GM12872 (cell line): ENCODE results near the gene NEO1.

ENCODE experiments used
- TF ChIP-seq, protein P1 (sequence below): IDR thresholded peaks from 3 replicates; pipeline ENCODE4 v1.5.1; 2011; ENCODE audit warnings: low read depth, mild to moderate bottlenecking, low read length, moderate library complexity; ENCODE audit not compliant: insufficient read depth

NEO1 gene

DNA sequence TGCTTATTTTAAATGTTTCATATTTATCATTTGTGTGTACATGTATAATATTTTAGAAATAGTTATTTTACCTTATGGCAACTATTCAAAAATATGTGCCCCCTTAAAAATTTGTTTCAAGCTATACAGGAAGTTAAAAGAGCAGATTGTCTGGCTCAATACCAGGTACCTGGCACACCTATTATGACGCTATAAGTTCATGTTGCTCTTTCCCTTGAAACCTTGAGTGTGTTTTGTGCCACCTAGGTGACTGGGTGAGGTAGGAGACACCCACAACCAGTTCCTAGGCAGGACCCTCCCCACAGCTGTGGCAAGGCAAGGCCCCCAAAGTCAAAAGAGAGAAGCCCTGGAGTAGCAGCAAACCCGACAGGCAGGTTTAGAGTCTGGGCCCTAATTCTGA lies 20.6 kb upstream of the NEO1 start:
- TF ChIP-seq, protein P1, sequence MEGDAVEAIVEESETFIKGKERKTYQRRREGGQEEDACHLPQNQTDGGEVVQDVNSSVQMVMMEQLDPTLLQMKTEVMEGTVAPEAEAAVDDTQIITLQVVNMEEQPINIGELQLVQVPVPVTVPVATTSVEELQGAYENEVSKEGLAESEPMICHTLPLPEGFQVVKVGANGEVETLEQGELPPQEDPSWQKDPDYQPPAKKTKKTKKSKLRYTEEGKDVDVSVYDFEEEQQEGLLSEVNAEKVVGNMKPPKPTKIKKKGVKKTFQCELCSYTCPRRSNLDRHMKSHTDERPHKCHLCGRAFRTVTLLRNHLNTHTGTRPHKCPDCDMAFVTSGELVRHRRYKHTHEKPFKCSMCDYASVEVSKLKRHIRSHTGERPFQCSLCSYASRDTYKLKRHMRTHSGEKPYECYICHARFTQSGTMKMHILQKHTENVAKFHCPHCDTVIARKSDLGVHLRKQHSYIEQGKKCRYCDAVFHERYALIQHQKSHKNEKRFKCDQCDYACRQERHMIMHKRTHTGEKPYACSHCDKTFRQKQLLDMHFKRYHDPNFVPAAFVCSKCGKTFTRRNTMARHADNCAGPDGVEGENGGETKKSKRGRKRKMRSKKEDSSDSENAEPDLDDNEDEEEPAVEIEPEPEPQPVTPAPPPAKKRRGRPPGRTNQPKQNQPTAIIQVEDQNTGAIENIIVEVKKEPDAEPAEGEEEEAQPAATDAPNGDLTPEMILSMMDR, result no peak

DNA sequence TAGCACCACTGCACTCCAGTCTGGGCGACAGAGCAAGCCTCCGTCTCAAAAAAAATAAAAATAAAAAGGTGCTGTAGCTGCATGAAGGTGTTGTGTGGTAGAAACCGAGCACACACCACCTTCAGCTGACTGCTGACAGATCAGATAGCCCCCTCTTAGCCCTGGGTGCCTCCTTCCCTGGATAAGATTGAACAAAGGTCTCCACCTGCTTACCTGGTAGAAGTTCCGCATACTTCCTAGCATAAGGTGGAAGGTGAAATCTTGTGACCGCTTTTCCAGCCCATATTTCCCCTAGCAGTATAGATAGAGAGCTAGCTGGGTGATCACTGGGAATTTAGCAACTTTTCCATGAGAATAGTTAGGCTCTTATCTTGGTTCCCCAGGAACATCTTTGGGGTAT lies 18.7 kb upstream of the NEO1 start:
- TF ChIP-seq, protein P1, result no peak

DNA sequence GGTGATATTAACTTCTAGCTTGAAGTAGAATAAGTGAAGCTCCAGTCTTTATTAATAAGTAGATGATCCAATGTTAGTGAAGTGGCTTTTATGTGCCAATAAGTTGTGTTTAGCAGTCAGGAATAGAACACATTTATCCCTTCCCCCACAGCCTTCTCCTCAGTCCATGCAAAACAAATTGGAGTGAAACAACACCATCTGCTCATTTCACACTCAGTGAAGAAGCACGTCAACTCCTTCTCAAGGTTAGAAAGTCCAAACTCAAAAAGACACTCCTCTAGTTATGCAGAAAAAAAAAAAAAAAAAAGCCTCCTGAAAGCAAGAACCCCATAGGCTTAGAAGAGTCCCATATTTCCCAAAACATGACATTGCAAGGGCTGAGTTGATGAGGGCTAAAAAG lies 18.0 kb upstream of the NEO1 start:
- TF ChIP-seq, protein P1, result no peak

DNA sequence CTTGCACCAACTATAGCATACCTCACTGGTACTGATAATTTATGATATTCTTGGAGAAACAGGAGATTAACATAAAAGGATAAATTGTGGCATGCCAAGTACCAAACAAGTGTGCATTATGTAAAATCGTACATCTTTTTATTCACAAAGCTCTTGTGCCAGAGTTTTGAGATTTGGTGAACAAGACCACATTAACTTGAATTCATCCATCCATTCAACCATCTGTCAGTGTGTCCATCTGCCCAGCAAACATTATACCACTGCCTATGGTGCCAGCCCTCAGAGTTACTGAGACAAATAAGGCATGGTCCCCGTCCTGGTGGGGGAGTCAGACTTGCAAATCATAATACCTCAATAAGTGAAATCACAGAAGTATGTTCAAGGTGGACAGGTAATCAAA lies 17.0 kb upstream of the NEO1 start:
- TF ChIP-seq, protein P1, result no peak

DNA sequence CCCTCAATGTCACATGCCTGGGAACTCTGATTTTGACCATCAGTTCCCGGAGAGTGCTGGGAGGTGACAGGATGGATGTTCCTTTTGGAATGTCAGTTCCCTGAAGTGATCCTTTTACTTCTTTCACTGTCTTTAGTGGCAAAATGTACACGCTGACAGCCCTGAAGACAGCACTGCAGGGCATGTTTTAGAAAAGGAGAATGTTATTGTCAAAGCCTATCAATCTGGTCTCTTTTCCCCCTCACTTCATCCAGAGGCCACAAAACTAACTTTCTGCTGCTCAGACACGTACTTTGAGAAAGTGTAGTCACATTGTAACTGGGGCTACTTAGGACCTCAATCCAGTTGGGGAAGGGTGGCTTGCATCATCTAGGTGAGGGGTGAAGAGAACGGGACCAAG lies 14.0 kb upstream of the NEO1 start:
- TF ChIP-seq, protein P1, result no peak

DNA sequence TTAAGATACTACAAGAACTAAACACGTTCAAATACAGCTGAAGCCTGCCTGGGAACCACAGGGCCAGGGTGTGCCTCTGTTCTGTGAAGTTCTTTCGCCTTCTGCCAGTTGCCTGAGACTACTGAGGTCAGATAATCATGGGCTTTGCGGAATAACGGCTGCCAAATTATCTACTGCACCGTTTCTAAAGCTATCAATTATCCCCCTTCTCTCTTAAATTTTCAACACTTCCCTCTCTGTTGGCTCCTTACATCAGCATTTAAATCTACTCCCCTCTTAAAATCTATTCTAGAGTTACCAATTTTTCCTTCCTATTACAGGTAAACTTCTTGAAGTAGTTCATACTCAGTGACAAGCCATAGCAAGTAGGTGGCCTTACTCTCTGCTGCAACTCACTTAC lies 6.2 kb upstream of the NEO1 start:
- TF ChIP-seq, protein P1, result no peak

DNA sequence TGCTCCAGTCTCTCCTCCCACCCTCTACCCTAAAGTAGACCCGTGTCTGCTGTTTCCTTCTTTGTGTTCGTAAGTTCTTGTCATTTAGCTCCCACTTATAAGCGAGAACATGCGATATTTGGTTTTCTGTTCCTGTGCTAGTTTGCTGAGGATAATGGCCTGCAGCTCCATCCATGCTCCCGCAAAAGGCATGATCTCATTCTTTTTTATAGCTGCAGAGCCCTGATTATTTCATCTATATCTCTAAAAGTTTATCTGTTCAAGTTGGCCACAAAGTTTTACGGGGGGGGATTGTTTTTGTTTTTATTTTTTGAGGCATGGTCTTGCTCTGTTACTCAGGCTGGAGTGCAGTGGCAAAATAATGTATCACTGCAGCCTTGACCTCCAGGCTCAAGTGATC lies 4.4 kb upstream of the NEO1 start:
- TF ChIP-seq, protein P1, result no peak
